Measurements from ENCODE around the gene ZNF506.
"Not testable (repeated sequence)": the region's sequence is repeated elsewhere in the genome, so short reads cannot be mapped to it uniquely, and the experiment has no call there.

The ZNF506 gene

GRCh38 chr19:19743921-19744320, 77.6 kb downstream of the ZNF506 start:
- not testable (repeated sequence) for DNase-seq

GRCh38 chr19:19743176-19743575, 78.4 kb downstream of the ZNF506 start:
- DNase-seq, result no peak

- no peak for DNase-seq
Measured at GRCh38 chr19:19742773-19743172, 78.8 kb downstream of the ZNF506 start.
